Skin epidermis (tissue), 12 donors: ENCODE measurements around the gene NFYA.
"Not testable (repeated sequence)": the region's sequence is repeated elsewhere in the genome, so short reads cannot be mapped to it uniquely, and the experiment has no call there.

Experiments
- H3K27ac ChIP-seq, 21 experiments: fragments of 200-600 bp; sonication (generic) in 11 of 21; one replicate each; pipeline ENCODE4 v1.5.0; 2020; ENCODE audit warnings: mild to moderate bottlenecking in 3 of 21, inconsistent platforms in 2 of 21, moderate library complexity in 2 of 21
- H3K4me3 ChIP-seq, 7 experiments: fragments of 200-600 bp; sonication (generic) in 2 of 7; one replicate each; pipeline ENCODE4 v1.5.0; 2020; ENCODE audit warnings: inconsistent platforms in 2 of 7, mild to moderate bottlenecking in 2 of 7, moderate library complexity in 1 of 7

NFYA gene

GRCh38 chr6:41093729-41094128 lies 21.0 kb downstream of the NFYA start:
- H3K4me3 ChIP-seq: no peak overlapping the region
- H3K27ac ChIP-seq: no peak overlapping the region

DNA sequence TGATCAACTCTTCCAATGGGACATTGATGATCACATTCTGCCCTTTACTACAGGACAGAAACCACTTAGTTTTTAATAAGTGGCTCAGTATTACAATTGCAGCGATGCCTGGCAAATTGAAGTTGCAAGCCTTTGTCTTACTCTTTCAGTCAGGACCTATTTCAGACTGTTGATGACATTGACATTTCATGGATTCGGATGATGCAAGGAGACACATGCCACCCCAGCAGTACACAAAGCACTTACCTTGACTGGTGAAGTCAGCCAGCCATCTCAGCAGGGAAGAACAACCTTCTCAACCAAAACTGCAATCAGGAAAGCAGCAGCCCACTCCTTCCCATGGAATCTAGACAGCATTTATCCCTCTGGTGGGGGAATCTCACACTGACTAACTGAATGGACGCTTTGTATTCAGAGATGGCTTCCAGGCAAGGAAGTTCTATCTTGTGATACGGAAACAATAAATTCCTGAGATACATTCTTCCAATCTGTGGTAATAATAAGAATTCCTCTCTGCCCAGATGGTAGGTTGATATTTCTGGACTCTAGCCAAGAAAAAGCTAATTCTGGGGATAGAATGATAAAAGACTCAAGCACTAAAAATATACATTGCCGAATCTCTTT lies 24.8 kb downstream of the NFYA start:
- H3K4me3 ChIP-seq: no peak overlapping the region
- no peak overlapping the region for H3K27ac ChIP-seq

GRCh38 chr6:41098366-41098765 lies 25.6 kb downstream of the NFYA start:
- Histone ChIP-seq H3K4me3 (no peak overlapping the region), H3K27ac (no peak overlapping the region)

GRCh38 chr6:41100871-41101287 lies 28.1 kb downstream of the NFYA start:
- no peak overlapping the region for H3K4me3 ChIP-seq

DNA sequence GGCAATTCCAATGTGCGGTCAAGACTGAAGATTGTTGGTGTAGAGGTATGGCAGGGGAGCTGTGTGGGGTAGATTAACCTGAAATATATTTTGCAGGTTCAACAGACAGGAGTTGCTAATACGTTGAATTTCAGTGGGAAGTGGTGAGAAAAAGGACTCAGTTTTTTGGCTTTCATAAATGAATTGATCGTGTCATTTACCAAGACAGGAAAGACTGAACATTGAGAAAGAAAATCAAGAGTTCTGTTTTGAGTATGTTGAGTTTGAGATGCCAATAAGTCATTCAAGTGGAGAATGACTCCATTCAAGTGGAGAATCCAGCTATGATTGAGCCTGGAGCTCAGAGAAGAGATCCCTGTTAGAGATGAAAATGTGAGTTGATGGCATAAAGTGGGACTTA lies 31.1 kb downstream of the NFYA start:
- H3K27ac ChIP-seq: no peak overlapping the region
- H3K4me3 ChIP-seq: no peak overlapping the region

More at GRCh38 chr6:41100871-41101287, 28.1 kb downstream of the NFYA start:
- no peak overlapping the region for H3K27ac ChIP-seq

DNA sequence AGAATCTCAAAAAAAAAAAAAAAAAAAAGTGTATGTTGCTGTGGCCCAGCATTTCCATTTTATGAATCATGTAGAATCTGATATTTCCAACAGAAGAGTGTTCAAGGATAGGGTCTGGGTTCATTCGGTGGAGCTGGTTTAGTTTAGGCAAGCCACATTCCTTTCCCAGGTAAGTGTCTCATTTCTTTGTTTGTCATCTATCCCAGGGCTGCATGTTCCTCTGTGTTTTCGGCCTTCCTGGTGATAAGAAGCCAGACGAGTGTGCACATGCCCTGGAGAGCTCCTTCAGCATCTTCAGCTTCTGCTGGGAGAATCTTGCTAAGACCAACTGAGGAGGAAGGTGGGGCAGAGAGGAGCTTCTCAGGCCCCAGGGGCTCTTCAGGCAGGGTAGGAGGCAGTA lies 38.2 kb downstream of the NFYA start:
- Histone ChIP-seq H3K4me3 (no peak overlapping the region), H3K27ac (no peak overlapping the region)

GRCh38 chr6:41115027-41115426 lies 42.3 kb downstream of the NFYA start:
- H3K27ac ChIP-seq, H3K4me3 ChIP-seq: not testable (repeated sequence)

DNA sequence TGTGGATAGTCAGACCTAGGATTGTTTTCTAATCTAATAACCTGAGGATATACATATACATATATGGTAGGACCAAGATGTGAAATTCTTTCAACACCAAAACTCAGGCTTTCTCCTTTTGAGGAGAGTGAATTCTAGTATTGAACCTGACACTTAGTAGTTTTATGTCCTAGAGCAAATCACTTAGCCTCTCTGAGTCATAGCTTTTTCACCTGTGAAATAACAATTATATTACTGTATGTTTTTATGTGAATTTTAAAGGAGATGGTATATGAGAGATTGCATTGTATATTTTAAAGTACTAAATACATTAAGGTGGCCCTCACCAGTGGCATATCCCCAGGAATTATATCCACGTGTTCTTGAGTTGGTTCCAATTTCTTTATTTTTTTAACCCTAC lies 46.7 kb downstream of the NFYA start:
- Histone ChIP-seq H3K27ac (no peak overlapping the region), H3K4me3 (no peak overlapping the region)

DNA sequence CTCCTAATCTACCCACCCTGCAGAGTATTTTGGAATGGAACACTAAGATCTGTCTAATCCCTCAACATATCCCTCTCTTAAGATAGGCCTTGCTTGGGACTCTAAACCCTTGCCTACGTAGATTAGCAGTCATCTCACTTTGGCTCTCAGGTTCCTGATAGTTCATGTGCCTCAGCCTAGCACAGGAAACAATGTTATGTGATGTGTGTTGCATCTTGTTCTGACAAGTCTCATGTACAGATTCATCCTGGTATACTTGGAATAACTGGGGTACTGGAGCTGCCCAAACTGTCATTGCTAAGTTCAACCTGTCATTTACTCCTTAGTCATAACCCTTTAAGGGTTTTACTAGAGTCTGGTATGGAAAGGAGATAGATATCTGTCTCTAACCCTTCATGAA lies 47.3 kb downstream of the NFYA start:
- Histone ChIP-seq H3K27ac (no peak overlapping the region), H3K4me3 (no peak overlapping the region)

- H3K27ac ChIP-seq: no peak overlapping the region
- H3K4me3 ChIP-seq: no peak overlapping the region
These were observed 49.6 kb downstream of the NFYA start for GRCh38 chr6:41122373-41122772.

GRCh38 chr6:41122918-41123317 lies 50.1 kb downstream of the NFYA start:
- no peak overlapping the region for H3K4me3 ChIP-seq

GRCh38 chr6:41125282-41125681 lies 52.5 kb downstream of the NFYA start:
- Histone ChIP-seq H3K27ac (no peak overlapping the region), H3K4me3 (no peak overlapping the region)

More at GRCh38 chr6:41122918-41123317, 50.1 kb downstream of the NFYA start:
- no peak overlapping the region for H3K27ac ChIP-seq

DNA sequence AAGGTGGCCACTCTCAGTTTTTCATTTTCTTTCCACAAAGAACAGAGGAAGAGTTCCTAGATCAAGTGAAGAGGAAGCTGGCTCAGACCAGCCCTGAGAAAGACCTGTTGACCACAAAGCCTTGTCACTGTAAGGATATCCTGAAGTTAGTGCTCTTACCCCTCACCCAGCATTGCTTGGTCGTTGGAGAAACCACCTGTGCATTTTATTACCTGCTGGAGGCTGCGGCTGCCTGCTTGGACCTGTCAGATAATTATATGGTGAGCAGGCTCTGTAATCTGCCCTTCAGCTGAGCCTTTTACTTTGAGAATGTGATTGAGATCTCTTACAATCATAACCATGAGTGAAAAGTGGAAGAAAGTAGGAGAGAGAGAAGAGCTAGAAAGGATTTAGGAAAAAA lies 59.5 kb downstream of the NFYA start:
- no peak overlapping the region for H3K27ac ChIP-seq
- H3K4me3 ChIP-seq: no peak overlapping the region

GRCh38 chr6:41135062-41135832 lies 62.5 kb downstream of the NFYA start:
- Histone ChIP-seq H3K27ac (no peak overlapping the region), H3K4me3 (no peak overlapping the region)

DNA sequence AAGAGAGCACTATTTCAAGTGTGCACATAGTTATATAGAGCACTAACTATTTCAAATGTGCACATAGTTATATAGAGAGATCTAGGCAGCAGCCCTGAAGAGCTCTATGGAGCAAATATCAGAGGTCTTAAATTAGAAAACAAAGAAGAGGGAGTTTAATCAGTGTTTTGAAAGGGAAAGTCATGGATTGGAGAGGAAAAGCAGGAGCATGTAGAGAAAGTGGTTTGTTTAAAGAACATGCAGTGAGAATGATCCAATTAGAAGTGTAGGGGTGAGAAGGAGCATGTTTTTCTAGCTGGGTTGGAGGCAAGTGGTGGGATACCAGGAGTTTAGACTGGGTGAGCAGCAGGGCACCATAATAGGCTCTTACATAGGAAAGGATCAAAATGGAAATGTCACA lies 64.1 kb downstream of the NFYA start:
- Histone ChIP-seq H3K27ac (no peak overlapping the region), H3K4me3 (no peak overlapping the region)

DNA sequence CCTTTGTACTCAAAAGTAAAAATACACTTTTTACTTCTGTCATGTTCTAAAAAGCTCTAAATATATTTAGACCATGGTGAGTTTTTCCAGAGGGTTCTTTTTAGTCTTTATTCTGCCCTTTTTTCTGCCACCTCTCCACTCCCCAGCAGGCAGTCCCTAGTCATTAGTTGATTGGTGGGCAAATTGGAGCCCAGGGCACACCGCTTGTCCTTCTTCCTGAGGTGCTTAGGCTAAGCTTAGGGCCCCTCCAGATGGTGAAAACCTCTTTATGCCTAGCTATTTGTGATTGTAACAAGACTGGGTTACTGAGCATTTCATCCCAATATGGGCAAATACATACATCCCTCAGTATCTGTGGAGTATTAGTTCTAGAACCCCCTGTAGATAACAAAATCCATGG lies 75.1 kb downstream of the NFYA start:
- no peak overlapping the region for H3K27ac ChIP-seq
- no peak overlapping the region for H3K4me3 ChIP-seq
